Body of pancreas (tissue), 4 donors: ENCODE measurements around the gene MYRIP.

Experiments used
- CTCF ChIP-seq, 7 experiments: fragments of 450-650 bp in 4 of 7; fragments of 200-600 bp in 3 of 7; sonication (generic) in 3 of 7; IDR thresholded peaks; one replicate each; pipeline ENCODE4 v1.5.1; 2016 to 2019; ENCODE audit warnings: antibody characterized with exemption in 7 of 7
- POLR2A ChIP-seq, 3 donors: fragments of 450-650 bp; IDR thresholded peaks; one replicate each; pipeline ENCODE4 v1.6.1; 2016; ENCODE audit warnings: antibody characterized with exemption in 3 of 3, mild to moderate bottlenecking in 2 of 3

- no peak for TF ChIP-seq CTCF (IDR thresholded peaks at IDR 0.05)
- no peak for TF ChIP-seq POLR2A (IDR thresholded peaks at IDR 0.05)
Measured at GRCh38 chr3:40291471-40291870, 482.1 kb downstream of the MYRIP start.
